MCF 10A (cell line): Measurements from ENCODE around the gene TCF12. TPM values are rescaled to one million over a fixed set of nuclear protein-coding genes. Genes with fewer than 3 reads are reported as not detected.

Experiments
- BruUV-seq: library from RNA; stranded (reverse); fragments of 400-500 nt; replicated peaks from 2 replicates; lab custom pipeline; 2021; lab: Mats Ljungman, UMichigan
- CTCF ChIA-PET: fragments of 300-600 bp; sonication (Branson Sonifier 250); formaldehyde crosslinking; extraction: SDS; loops from one replicate; lab custom pipeline; 2021; ENCODE audit warnings: antibody characterized with exemption, inconsistent platforms; lab: Yijun Ruan, JAX
- POLR2A ChIA-PET: fragments of 300-600, 350-650 bp; sonication (Branson Sonifier 250); formaldehyde crosslinking; extraction: SDS; loops from one replicate; lab custom pipeline; 2020; ENCODE audit warnings: antibody characterized with exemption, inconsistent platforms; lab: Yijun Ruan, JAX
- DNase-seq: peaks from one replicate; pipeline ENCODE4 v3.0.0-alpha.2; 2018; ENCODE audit not compliant: unreplicated experiment
- H3K27ac Mint-ChIP-seq: one replicate; pipeline ENCODE4 v1.8.0; 2022; ENCODE audit warnings: mild to moderate bottlenecking, low read depth, mixed read lengths; ENCODE audit not compliant: unreplicated experiment
- H3K27me3 Mint-ChIP-seq: one replicate; pipeline ENCODE4 v1.8.0; 2022; ENCODE audit warnings: mixed read lengths; ENCODE audit not compliant: insufficient read depth, unreplicated experiment
- H3K36me3 Mint-ChIP-seq: one replicate; pipeline ENCODE4 v1.8.0; 2022; ENCODE audit warnings: mild to moderate bottlenecking, moderate library complexity, mixed read lengths; ENCODE audit not compliant: insufficient read depth, unreplicated experiment
- H3K4me1 Mint-ChIP-seq: one replicate; pipeline ENCODE4 v1.8.0; 2022; ENCODE audit warnings: mixed read lengths; ENCODE audit not compliant: insufficient read depth, unreplicated experiment
- H3K4me3 Mint-ChIP-seq: one replicate; pipeline ENCODE4 v1.8.0; 2022; ENCODE audit warnings: mild to moderate bottlenecking, moderate library complexity, mixed read lengths; ENCODE audit not compliant: unreplicated experiment
- H3K9me3 Mint-ChIP-seq: one replicate; pipeline ENCODE4 v1.8.0; 2022; ENCODE audit warnings: mixed read lengths; ENCODE audit not compliant: unreplicated experiment
- CTCF ChIP-seq: fragments of 200-600 bp; IDR thresholded peaks from one replicate; pipeline ENCODE4 v1.8.0; 2022; ENCODE audit warnings: antibody characterized with exemption, mild to moderate bottlenecking; ENCODE audit not compliant: unreplicated experiment
- intact Hi-C: fragments of 100-400 bp; cut with micrococcal nuclease; formaldehyde crosslinking; loops from 2 replicates; pipeline ENCODE4 v1.14.1; 2022
- total RNA-seq: library from RNA; stranded (reverse); gene quantifications from 2 replicates; pipeline ENCODE4 v1.2.3, GENCODE V29; 2022

Gene TCF12
- total RNA-seq, 1 experiment from 2014 or later: 140 TPM

DNA sequence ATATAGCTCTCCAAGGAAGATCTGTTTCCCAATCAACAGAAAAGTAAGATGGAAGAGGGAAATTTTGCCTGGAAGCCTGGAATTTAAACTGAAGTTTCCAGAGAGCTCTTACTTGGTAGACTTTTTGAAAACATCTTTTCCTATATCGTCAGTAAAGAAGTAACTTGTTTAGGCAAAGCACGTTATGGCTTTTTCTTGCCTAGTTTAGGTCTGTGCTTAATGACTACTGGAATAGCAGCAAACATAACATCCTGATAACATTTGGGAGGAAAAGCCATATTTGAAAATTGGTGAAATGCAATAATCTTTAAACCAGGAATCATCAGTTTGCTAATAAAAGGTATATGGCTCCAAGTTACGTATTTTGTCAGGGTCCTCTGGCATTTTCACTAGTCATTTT, 297.4 kb downstream of the TCF12 start:
- BruUV-seq: no TSS peak
- intact Hi-C loops: loop anchor here (10.0 kb wide), 1 partner anchor 191 kb away; no protein-coding TSS in a partner anchor
- ChIA-PET POLR2A (interaction anchor here (1.2 kb wide), 1 partner anchor 38 kb away, joined by 3 read pairs; no protein-coding TSS in a partner anchor), CTCF (interaction anchor here (0.6 to 0.9 kb wide), 4 partner anchors 35 to 394 kb away, joined by 3 to 9 read pairs (median 4); no protein-coding TSS in a partner anchor)
- no peak for TF ChIP-seq CTCF
- peaks cover 11% of the 10 kb centered on the region for H3K4me1 Mint-ChIP-seq
- H3K36me3 Mint-ChIP-seq: no peaks in the 10 kb centered on the region
- DNase-seq: no peak
- no peaks in the 10 kb centered on the region for H3K27me3 Mint-ChIP-seq
- no peak overlapping the region for H3K27ac Mint-ChIP-seq
- no peak overlapping the region for H3K4me3 Mint-ChIP-seq
- no peaks in the 10 kb centered on the region for H3K9me3 Mint-ChIP-seq

- Mint-ChIP-seq H3K4me3 (no peak overlapping the region), H3K27me3 (no peaks in the 10 kb centered on the region), H3K9me3 (no peaks in the 10 kb centered on the region), H3K36me3 (no peaks in the 10 kb centered on the region), H3K4me1 (peaks cover 11% of the 10 kb centered on the region), H3K27ac (no peak overlapping the region)
- intact Hi-C loops: loop anchor here (10.0 kb wide), 1 partner anchor 191 kb away; no protein-coding TSS in a partner anchor
- TF ChIP-seq CTCF: no peak
- POLR2A ChIA-PET: no interaction called here
- peak; percentile 45 for DNase-seq
- CTCF ChIA-PET: interaction anchor here (0.6 to 1.0 kb wide), 6 partner anchors 34 to 722 kb away, joined by 3 to 9 read pairs (median 3); no protein-coding TSS in a partner anchor
- no TSS peak for BruUV-seq
Measured at GRCh38 chr15:57216288-57216687, 297.8 kb downstream of the TCF12 start.

GRCh38 chr15:57217778-57218598, 299.5 kb downstream of the TCF12 start:
- Mint-ChIP-seq H3K4me1 (peaks cover 11% of the 10 kb centered on the region), H3K27ac (no peak overlapping the region), H3K9me3 (no peaks in the 10 kb centered on the region), H3K36me3 (no peaks in the 10 kb centered on the region), H3K27me3 (no peaks in the 10 kb centered on the region), H3K4me3 (no peak overlapping the region)
- ChIA-PET CTCF (interaction anchor here (0.7 to 1.3 kb wide), 3 partner anchors 20 to 71 kb away, joined by 3 to 4 read pairs (median 3); no protein-coding TSS in a partner anchor), POLR2A (interaction anchor here (0.6 to 1.3 kb wide), 2 partner anchors 13 to 73 kb away, joined by 3 to 4 read pairs; no protein-coding TSS in a partner anchor)
- DNase-seq: no peak
- no peak for TF ChIP-seq CTCF
- no TSS peak for BruUV-seq
- intact Hi-C loops: loop anchor here (10.0 kb wide), 1 partner anchor 193 kb away; no protein-coding TSS in a partner anchor
